ENCODE measurements around the gene PARD3.
A peak's percentile ranks its signal among the peaks of the same experiment; 100 is the strongest.

The PARD3 gene

GRCh38 chr10:34821587-34822585 is 6.8 kb upstream of the PARD3 start:
- DNase-seq = no peak

DNA sequence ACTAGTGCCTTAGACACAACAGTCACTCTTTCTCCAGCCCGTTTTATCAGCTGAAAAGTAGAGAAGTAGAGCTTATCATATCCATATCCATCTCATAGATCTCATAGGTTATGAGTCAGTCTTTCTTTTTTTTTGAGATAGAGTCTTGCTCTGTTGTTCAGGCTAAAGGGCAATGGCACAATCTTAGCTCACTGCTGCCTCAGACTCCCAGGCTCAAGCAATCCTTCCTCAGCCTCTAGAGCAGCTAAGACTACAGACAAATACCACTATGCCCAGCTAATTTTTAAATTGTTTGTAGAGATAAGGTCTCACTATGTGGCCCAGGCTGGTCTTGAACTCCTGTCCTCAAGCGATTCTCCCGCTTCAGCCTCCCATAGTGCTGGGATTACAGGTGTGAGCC is 2.5 kb upstream of the PARD3 start:
- no peak for DNase-seq

GRCh38 chr10:34817054-34817453 is 2.0 kb upstream of the PARD3 start:
- DNase-seq = no peak

GRCh38 chr10:34816501-34817002 is 1.5 kb upstream of the PARD3 start:
- peak in 1 of 2 experiments; percentile 21 for DNase-seq

DNA sequence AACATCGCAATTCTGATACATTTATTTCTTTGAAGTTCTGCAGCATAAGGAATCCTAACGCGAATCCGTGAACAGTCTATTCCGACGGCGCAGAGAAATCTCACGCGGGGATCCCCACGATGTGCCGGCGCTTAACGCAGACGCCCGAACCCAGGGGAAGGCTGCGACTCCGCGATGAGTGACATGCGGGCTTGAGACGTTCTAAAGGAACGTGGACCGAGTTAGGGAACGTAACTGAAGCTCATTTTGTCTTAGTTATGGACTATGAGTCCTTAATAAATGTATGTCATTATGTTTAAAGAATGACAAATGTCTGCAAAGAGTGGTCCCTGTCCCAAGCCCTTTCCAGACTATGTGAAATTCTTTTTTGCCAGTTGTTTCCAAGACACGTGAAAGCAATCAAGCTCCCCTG is 995 bp upstream of the PARD3 start:
- DNase-seq = no peak

DNA sequence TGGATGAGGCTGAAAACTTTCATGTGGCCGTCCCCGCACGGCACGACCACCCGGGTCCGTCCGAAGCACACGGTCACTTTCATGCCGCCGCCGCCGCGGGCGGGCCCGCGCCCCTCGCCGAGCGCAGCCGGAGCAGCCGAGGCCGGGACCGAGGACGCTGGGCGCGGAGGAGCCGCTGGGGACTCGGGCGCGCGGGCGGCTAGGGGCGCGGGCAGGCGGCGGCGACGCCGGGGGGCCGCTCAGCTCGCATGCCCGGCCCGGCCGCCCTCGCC is 247 bp downstream of the PARD3 start:
- DNase-seq = no peak

GRCh38 chr10:34814223-34814912 is 728 bp downstream of the PARD3 start:
- DNase-seq = peak in 1 of 2 experiments; percentile 24

DNA sequence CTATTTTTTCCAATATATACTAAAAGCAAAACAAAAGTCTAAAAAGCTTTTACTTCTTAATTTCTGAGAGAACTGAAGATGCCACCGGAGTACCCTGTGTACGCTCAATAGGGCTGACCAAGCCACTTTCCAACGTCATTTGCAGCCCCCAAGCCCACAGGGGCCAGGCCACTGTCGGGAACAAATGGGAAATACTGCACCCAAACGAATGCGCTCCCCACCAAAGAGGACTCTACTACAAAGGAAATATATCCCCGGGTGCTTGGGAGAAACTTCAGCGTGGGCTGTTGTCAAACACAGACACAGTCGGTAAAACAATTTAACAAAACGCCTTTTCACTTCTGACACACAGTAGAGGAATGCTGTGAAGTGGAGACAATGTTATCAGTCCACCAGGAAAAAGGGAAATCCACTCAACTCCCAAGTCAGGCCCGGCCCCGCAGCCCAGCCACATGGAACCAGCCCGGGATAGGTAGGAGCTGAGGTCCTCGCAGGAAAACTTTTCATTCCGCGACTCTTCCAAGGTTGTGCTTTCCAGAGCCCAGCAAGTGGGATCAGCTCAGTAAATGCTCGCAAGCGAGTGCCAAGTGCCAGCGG is 1.4 kb downstream of the PARD3 start:
- no peak for DNase-seq

DNA sequence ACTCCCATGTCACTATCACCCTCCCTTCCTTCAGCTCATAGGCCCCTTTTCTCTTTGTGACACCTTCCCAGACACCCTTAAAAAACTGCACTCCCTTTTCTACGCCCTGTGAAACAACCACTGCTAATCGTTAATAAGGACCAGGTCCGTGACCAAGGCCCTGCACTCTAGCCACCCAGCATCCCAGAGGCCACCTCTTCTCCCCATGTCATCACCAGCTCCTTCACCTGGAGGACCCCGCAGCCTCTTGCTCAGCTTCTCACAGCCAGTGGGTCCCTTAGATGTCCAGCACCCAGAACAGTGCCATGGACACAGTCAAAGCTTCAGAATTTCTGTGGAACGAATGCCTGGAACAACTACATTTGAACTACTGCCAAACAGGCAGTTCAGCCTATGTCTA is 2.3 kb downstream of the PARD3 start:
- DNase-seq = no peak

GRCh38 chr10:34811968-34812514 is 3.1 kb downstream of the PARD3 start:
- peak in 1 of 2 experiments; percentile 24 for DNase-seq

DNA sequence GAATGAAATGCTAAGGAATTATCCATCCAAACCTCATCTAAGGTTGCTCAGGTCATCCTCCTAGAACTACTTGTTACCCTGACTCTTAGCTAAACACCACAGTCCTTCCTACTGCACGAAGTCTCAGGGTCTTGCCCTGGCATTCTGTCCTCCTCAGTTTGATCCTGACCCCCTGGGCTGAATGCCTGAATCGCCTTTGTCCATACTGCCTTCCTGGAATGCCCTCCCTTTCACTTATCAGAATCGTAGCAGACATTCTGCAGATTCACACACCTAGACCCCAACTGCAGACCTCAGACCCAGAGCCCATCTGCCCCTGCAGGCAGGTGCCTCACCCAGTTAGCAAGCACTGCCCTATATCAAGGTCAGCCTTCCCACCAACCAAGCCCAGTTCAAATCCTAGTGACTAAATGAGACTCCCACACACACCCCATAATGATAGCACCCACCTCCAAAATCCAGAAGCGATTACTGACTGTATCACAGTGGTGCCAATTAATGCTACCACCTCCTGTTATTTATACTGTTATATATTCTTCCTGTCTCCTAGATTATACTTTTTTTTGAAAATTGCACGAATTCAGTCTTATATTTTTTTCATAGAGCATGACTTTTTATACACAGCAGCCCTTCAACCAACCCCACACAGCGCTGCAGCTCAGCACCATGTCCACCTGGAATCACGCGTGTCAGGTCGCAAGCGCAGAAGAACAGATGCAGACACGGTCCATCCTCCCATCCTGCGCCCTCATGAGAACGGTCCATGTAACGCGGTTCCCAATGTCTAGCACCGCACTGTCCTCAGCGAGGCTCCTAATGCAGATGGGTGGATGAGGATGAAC is 3.7 kb downstream of the PARD3 start:
- DNase-seq = no peak

GRCh38 chr10:34809796-34810195 is 5.3 kb downstream of the PARD3 start:
- no peak for DNase-seq

GRCh38 chr10:34808801-34809745 is 6.0 kb downstream of the PARD3 start:
- DNase-seq = peak; percentile 13 to 32

GRCh38 chr10:34808336-34808735 is 6.8 kb downstream of the PARD3 start:
- DNase-seq = no peak

DNA sequence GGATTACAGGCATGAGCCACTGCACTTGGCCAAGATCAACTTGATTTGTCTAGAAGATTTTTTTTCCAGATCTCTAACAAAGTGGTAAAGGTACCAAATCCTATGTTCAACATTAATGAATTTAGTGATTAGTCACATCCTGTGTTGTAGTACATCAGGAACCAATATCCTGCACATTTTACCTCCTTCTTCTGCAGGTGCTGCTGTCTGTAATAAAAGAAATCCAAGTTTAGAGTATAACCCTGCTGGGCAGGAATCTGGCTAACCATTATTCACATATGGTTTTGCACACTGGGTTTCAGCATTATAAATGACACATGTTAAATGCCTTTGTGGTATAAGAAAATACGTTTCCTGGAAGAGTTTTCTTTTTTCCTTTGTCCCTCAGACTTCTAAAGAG is 10.8 kb downstream of the PARD3 start:
- DNase-seq = no peak

DNA sequence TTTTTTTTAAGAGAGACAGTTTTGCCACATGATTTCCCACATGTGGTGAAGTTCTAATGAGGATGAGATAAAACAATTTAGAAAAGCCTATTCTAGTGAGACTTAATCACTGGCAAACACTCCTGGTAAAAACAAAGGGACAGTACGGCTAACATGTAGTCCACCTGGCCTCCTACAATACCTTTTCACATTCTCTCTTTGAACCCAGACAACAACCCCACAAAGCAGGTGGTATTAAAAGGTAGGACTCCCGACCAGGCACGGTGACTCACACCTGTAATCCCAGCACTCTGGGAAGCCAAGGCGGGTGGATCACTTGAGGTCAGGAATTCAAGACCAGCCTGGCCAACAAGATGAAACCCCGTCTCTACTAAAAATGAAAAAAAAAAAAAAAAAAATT is 12.4 kb downstream of the PARD3 start:
- no peak for DNase-seq

- DNase-seq = no peak
These were observed 13.9 kb downstream of the PARD3 start for GRCh38 chr10:34801097-34801733.

DNA sequence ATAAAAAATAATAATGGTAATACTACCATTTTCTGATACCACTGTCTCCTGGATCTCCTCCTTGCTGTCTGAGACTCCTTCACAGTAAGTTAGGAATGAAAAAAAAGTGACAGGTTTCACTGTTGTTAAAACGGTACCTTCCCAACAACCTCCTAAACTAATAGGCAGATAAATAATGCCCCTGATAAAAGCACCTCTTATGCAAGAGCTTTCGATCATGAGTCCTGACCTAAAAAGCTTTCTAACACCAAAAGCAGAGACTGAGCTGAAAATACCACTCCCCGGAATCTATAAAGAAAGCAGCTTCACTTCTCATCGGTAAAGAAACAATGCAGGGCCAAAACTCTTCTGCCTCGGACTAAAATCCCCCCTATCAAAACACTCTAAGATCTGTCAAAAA is 14.5 kb downstream of the PARD3 start:
- no peak for DNase-seq

- DNase-seq = no peak
These were observed 16.4 kb downstream of the PARD3 start for GRCh38 chr10:34798654-34799053.

GRCh38 chr10:34797155-34797554 is 17.9 kb downstream of the PARD3 start:
- DNase-seq = no peak

GRCh38 chr10:34796133-34796532 is 19.0 kb downstream of the PARD3 start:
- no peak for DNase-seq
